Measurements from ENCODE around the gene SEMA5B.
A peak's percentile ranks its signal among the peaks of the same experiment; 100 is the strongest.

SEMA5B gene

GRCh38 chr3:123054109-123054778 is 26.7 kb upstream of the SEMA5B start:
- no peak for DNase-seq

GRCh38 chr3:123053107-123053506 is 25.5 kb upstream of the SEMA5B start:
- DNase-seq: no peak

- no peak for DNase-seq
These were observed 23.1 kb upstream of the SEMA5B start for GRCh38 chr3:123050666-123051065.

- DNase-seq: no peak
These were observed 21.1 kb upstream of the SEMA5B start for GRCh38 chr3:123048480-123049237.

GRCh38 chr3:123047062-123047319 is 19.4 kb upstream of the SEMA5B start:
- DNase-seq: no peak

GRCh38 chr3:123046262-123047061 is 18.9 kb upstream of the SEMA5B start:
- no peak for DNase-seq

- DNase-seq: no peak
These were observed 17.6 kb upstream of the SEMA5B start for GRCh38 chr3:123044981-123045763.

GRCh38 chr3:123042413-123042812 is 14.8 kb upstream of the SEMA5B start:
- DNase-seq: no peak

- DNase-seq: no peak
These were observed 11.6 kb upstream of the SEMA5B start for GRCh38 chr3:123039178-123039577.

GRCh38 chr3:123038751-123039150 is 11.2 kb upstream of the SEMA5B start:
- no peak for DNase-seq

- DNase-seq: no peak
These were observed 9.4 kb upstream of the SEMA5B start for GRCh38 chr3:123037015-123037375.

GRCh38 chr3:123036352-123037014 is 8.9 kb upstream of the SEMA5B start:
- DNase-seq: no peak

- no peak for DNase-seq
These were observed 7.4 kb upstream of the SEMA5B start for GRCh38 chr3:123034996-123035395.

- no peak for DNase-seq
These were observed 6.6 kb upstream of the SEMA5B start for GRCh38 chr3:123034120-123034519.

GRCh38 chr3:123032057-123032456 is 4.5 kb upstream of the SEMA5B start:
- no peak for DNase-seq

GRCh38 chr3:123031051-123031450 is 3.5 kb upstream of the SEMA5B start:
- DNase-seq: no peak

GRCh38 chr3:123028233-123028828 is 768 bp upstream of the SEMA5B start:
- DNase-seq: peak; percentile 8 to 21

GRCh38 chr3:123026565-123027291 is 835 bp downstream of the SEMA5B start:
- peak; percentile 19 to 20 for DNase-seq

- DNase-seq: peak in 1 of 2 donors; percentile 5
These were observed 1.7 kb downstream of the SEMA5B start for GRCh38 chr3:123025642-123026521.

GRCh38 chr3:123024056-123024455 is 3.5 kb downstream of the SEMA5B start:
- DNase-seq: no peak

All from stimulated activated CD4-positive, alpha-beta T cell treated with anti-CD3 and anti-CD28 coated beads, Interleukin-2, amount 100 ng/mL, for 24 hours (primary cell).